Measurements from ENCODE around the gene ANKRD12.

The ANKRD12 gene

GRCh38 chr18:9153256-9153655, 16.7 kb downstream of the ANKRD12 start (continued):
- TF ChIP-seq REST (tag by site-specific recombination; IDR thresholded peaks at IDR 0.05) (no peak), ZNF580 (tag by site-specific recombination; IDR thresholded peaks at IDR 0.05) (no peak), ZNF548 (tag by site-specific recombination; IDR thresholded peaks at IDR 0.05) (no peak)
- TF ChIP-seq, protein P1, sequence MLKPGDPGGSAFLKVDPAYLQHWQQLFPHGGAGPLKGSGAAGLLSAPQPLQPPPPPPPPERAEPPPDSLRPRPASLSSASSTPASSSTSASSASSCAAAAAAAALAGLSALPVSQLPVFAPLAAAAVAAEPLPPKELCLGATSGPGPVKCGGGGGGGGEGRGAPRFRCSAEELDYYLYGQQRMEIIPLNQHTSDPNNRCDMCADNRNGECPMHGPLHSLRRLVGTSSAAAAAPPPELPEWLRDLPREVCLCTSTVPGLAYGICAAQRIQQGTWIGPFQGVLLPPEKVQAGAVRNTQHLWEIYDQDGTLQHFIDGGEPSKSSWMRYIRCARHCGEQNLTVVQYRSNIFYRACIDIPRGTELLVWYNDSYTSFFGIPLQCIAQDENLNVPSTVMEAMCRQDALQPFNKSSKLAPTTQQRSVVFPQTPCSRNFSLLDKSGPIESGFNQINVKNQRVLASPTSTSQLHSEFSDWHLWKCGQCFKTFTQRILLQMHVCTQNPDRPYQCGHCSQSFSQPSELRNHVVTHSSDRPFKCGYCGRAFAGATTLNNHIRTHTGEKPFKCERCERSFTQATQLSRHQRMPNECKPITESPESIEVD (tag by site-specific recombination; IDR thresholded peaks at IDR 0.05), result no peak

- POLR2A ChIA-PET, result no interaction called here
- CTCF ChIA-PET, result interaction anchor here (0.6 to 2.2 kb wide), 3 partner anchors 9 to 83 kb away, joined by 3 to 6 read pairs (median 6); no protein-coding TSS in a partner anchor
Observed at GRCh38 chr18:9156604-9157249, 20.1 kb downstream of the ANKRD12 start.

GRCh38 chr18:9157806-9158205, 21.2 kb downstream of the ANKRD12 start:
- Histone ChIP-seq H3K9me3 (ENCODE audit: control insufficient read depth, insufficient read depth, low read depth, low read length) (no peaks in the 10 kb centered on the region), H3K4me1 (ENCODE audit: control insufficient read depth, insufficient read depth, low read length) (no peaks in the 10 kb centered on the region), H3K27ac (ENCODE audit: extremely low read depth, low read depth, low read length) (no peak overlapping the region), H3K36me3 (ENCODE audit: control insufficient read depth in 2 of 2, insufficient read depth in 1 of 2, low read length in 2 of 2) (no peaks in the 10 kb centered on the region), H3K4me3 (ENCODE audit: low read depth, low read length) (no peak overlapping the region)
- ChIA-PET CTCF (no interaction called here), POLR2A (no interaction called here)
- no peak for TF ChIP-seq ZNF398 (tag by site-specific recombination; IDR thresholded peaks at IDR 0.05)
- TF ChIP-seq ZNF501 (tag by site-specific recombination; IDR thresholded peaks at IDR 0.05), result no peak
- TF ChIP-seq ZNF701 (tag by site-specific recombination; IDR thresholded peaks at IDR 0.05), result no peak
- TF ChIP-seq ZBTB26 (tag by site-specific recombination; optimal IDR thresholded peaks at IDR 0.05), result no peak
- no peak for TF ChIP-seq ZNF768 (tag by site-specific recombination; IDR thresholded peaks at IDR 0.05)
- no peak for TF ChIP-seq ZNF549 (tag by site-specific recombination; IDR thresholded peaks at IDR 0.05)
- no peak for TF ChIP-seq TSHZ1 (tag by site-specific recombination; IDR thresholded peaks at IDR 0.05; ENCODE audit: borderline replicate concordance)
- TF ChIP-seq YY1 (tag by site-specific recombination; IDR thresholded peaks at IDR 0.05), result no peak
- no peak for TF ChIP-seq GFI1B (tag by site-specific recombination; IDR thresholded peaks at IDR 0.05)
- TF ChIP-seq YY2 (tag by site-specific recombination; IDR thresholded peaks at IDR 0.05), result no peak
- TF ChIP-seq ZBTB1 (tag by site-specific recombination; IDR thresholded peaks at IDR 0.05), result no peak
- no peak for TF ChIP-seq GLIS1 (tag by site-specific recombination; IDR thresholded peaks at IDR 0.05)
- no peak for TF ChIP-seq ZNF221 (tag by site-specific recombination; IDR thresholded peaks at IDR 0.05; ENCODE audit: borderline replicate concordance)
- no peak for TF ChIP-seq ZNF571 (tag by site-specific recombination; IDR thresholded peaks at IDR 0.05)
- TF ChIP-seq REPIN1 (tag by site-specific recombination; IDR thresholded peaks at IDR 0.05; ENCODE audit: low read depth), result no peak
- no peak for TF ChIP-seq SALL2 (tag by site-specific recombination; IDR thresholded peaks at IDR 0.05; ENCODE audit: borderline replicate concordance)

More at GRCh38 chr18:9156604-9157249, 20.1 kb downstream of the ANKRD12 start:
- Histone ChIP-seq H3K36me3 (ENCODE audit: control insufficient read depth in 2 of 2, insufficient read depth in 1 of 2, low read length in 2 of 2) (no peaks in the 10 kb centered on the region), H3K27ac (ENCODE audit: extremely low read depth, low read depth, low read length) (no peak overlapping the region), H3K4me3 (ENCODE audit: low read depth, low read length) (no peak overlapping the region), H3K9me3 (ENCODE audit: control insufficient read depth, insufficient read depth, low read depth, low read length) (no peaks in the 10 kb centered on the region), H3K4me1 (ENCODE audit: control insufficient read depth, insufficient read depth, low read length) (no peaks in the 10 kb centered on the region)
- TF ChIP-seq MEIS1 (CRISPR knock-in tag; IDR thresholded peaks at IDR 0.05; ENCODE audit: borderline replicate concordance), result no peak

All from HEK293 (cell line).